ENCODE data around the gene MEPCE. TPM values are rescaled to one million over a fixed set of nuclear protein-coding genes. Genes with fewer than 3 reads are reported as not detected.
"Not testable (repeated sequence)": the region's sequence is repeated elsewhere in the genome, so short reads cannot be mapped to it uniquely, and the experiment has no call there.

Gene MEPCE, protein sequence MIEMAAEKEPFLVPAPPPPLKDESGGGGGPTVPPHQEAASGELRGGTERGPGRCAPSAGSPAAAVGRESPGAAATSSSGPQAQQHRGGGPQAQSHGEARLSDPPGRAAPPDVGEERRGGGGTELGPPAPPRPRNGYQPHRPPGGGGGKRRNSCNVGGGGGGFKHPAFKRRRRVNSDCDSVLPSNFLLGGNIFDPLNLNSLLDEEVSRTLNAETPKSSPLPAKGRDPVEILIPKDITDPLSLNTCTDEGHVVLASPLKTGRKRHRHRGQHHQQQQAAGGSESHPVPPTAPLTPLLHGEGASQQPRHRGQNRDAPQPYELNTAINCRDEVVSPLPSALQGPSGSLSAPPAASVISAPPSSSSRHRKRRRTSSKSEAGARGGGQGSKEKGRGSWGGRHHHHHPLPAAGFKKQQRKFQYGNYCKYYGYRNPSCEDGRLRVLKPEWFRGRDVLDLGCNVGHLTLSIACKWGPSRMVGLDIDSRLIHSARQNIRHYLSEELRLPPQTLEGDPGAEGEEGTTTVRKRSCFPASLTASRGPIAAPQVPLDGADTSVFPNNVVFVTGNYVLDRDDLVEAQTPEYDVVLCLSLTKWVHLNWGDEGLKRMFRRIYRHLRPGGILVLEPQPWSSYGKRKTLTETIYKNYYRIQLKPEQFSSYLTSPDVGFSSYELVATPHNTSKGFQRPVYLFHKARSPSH
- 10 to 100 TPM; 52.4 to 69.2 (median 56.7) TPM for polyA plus RNA-seq (ENCODE audit: insufficient read length in 4 of 4)

DNA sequence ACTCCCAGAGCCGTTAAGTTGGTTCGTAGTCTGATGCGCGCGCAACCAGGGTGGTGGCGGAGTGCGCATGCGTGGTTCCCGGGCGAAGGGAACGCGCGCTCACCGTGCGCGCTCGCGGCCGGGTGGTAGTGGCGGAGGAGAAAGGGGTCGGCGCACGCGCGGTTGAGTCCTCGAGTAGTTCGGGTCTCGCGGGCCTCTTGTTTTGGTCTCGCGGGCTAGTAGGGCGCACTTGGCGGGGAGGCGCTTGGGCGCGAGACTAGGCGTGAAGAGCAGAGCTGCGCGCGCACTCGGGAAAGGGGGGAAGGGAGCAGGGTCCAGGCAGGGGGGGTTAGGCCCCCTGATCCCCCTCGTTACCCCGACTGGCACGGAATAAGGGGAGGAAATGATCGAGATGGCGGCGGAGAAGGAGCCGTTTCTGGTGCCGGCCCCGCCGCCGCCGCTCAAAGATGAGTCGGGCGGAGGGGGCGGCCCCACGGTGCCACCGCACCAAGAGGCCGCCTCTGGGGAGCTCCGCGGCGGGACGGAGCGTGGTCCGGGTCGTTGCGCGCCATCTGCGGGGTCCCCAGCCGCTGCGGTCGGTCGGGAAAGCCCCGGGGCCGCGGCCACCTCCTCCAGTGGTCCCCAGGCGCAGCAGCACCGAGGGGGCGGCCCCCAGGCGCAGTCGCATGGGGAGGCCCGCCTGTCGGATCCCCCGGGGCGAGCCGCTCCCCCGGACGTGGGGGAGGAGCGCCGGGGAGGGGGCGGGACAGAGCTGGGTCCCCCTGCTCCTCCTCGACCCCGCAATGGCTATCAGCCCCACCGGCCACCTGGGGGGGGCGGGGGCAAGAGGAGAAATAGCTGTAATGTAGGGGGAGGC lies at the start of gene MEPCE:
Gene MEPCE, plus strand, starts transcription at position 195 of the 856 bp plus-strand sequence. Its CDS starts 188 bp downstream, at position 383.
- peak; percentile 90 to 92 (median 90) for DNase-seq (ENCODE audit: low read depth in 4 of 4, low spot score in 2 of 4)

DNA sequence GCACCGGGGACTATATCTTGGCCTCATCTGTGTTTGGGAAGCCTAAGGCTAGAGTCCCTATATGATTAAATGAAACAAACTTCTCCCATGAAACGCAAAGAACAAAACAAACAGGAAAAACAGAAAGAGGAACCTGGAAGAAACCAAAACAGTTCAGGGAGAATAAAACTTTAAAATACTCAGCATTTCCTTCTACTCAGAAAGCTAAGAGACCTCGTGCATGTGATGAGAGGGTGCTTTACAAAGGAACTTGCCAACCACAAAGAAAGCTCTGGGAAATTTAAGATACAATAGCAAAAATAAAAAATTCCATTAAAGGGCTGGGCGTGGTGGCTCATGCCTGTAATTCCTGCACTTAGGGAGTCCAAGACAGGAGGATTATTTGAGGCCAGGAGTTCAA lies 49.4 kb upstream of the MEPCE start:
- no peak for DNase-seq (ENCODE audit: low read depth in 4 of 4, low spot score in 2 of 4)

- DNase-seq (ENCODE audit: low read depth in 4 of 4, low spot score in 2 of 4): not testable (repeated sequence)
Observed at GRCh38 chr7:100381531-100382233, 47.9 kb upstream of the MEPCE start.

DNA sequence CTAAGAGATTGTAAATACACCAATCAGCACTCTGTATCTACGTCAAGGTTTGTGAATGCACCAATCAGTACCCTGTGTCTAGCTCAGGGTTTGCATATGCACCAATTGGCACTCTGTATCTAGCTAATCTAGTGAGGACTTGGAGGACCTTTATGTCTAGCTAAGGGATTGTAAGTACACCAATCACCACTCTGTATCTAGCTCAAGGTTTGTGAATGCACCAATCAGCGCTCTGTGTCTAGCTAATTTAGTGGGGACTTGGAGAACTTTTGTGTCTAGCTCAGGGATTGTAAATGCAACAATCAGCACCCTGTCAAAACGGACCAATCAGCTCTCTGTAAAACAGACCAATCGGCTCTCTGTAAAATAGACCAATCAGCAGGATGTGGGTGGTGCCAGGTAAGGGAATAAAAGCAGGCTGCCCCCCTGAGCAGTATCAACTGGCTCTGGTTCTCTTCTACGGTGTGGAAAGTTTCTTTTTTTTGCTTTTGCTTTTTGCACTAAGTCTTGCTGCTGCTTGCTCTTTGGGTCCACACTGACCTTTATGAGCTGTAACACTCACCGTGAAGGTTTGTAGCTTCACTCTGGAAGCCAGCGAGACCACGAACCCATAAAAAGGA lies 47.3 kb upstream of the MEPCE start:
- not testable (repeated sequence) for DNase-seq (ENCODE audit: low read depth in 4 of 4, low spot score in 2 of 4)

GRCh38 chr7:100384628-100385294 lies 44.9 kb upstream of the MEPCE start:
- DNase-seq (ENCODE audit: low read depth in 4 of 4, low spot score in 2 of 4): no peak

DNA sequence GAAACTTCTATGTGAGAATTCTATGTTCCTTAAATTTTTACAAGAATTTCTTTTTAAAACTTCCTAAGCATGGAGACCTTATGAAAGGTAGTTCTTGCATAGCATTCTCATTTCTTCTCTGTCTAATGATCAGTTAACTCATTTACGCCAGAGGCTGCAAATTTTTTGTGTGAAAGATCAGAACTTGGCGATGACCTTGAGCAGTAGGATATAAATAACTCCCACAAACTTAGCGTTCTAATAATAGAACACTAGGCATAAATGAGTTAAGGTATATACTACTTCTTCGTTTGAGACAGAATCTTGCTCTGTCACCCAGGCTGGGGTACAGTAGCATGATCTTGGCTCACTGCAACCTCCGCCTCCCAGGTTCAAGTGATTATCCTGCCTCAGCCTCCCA lies 42.7 kb upstream of the MEPCE start:
- no peak for DNase-seq (ENCODE audit: low read depth in 4 of 4, low spot score in 2 of 4)

DNA sequence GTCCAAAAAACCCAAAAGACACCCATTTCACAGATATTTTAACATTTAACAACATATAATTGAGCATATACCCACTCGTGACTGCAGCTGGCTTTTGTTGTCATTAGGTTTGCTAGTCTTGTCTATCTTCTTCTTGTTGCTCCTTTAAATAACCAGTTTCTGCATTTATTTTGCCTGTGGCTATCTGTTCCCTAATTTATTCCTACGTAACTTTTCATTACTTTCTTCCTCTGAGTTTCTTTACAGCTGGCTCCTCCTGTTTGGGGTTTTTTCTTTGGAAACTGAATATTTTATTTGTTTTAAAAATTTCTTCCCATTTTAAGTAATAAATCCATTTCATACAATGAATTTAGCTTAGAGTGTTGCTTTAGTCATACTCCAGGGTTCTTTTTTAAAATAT lies 41.9 kb upstream of the MEPCE start:
- DNase-seq (ENCODE audit: low read depth in 4 of 4, low spot score in 2 of 4): no peak

DNA sequence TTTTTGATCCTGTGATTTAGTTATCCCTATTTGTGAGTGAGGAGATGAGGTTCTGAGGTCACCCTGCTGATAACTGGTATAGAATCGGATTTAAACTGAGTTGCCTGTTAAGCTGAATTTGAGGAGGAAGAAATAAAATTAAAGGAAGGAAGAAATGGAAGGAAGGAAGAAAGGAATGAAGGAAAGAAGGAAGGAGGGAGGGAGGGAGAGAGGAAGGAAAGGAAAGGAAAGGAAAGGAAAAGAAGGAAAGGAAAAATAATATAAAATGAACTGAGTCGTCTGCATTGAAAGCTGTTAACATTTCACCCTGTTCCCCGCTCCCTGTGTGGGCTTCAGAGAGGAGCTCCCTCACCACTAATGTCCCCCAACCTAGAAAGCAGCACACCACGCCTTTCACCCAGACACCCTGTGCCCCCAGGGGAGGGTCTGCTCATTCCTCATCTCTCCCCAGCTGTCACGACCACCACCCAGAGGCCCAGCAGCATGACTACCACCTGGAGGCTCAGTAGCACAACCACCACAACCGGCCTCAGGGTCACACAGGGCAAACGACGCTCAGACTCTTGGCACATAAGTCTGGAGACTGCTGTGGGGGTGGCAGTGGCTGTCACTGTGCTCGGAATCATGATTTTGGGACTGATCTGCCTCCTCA lies 40.1 kb upstream of the MEPCE start:
- DNase-seq (ENCODE audit: low read depth in 4 of 4, low spot score in 2 of 4): no peak

GRCh38 chr7:100390286-100391009 lies 39.2 kb upstream of the MEPCE start:
- DNase-seq (ENCODE audit: low read depth in 4 of 4, low spot score in 2 of 4): no peak

- no peak for DNase-seq (ENCODE audit: low read depth in 4 of 4, low spot score in 2 of 4)
Observed at GRCh38 chr7:100393233-100393905, 36.3 kb upstream of the MEPCE start.

GRCh38 chr7:100394077-100394476 lies 35.6 kb upstream of the MEPCE start:
- DNase-seq (ENCODE audit: low read depth in 4 of 4, low spot score in 2 of 4): no peak

- DNase-seq (ENCODE audit: low read depth in 4 of 4, low spot score in 2 of 4): no peak
Observed at GRCh38 chr7:100396421-100396982, 33.1 kb upstream of the MEPCE start.

GRCh38 chr7:100397315-100398081 lies 32.1 kb upstream of the MEPCE start:
- no peak for DNase-seq (ENCODE audit: low read depth in 4 of 4, low spot score in 2 of 4)

- DNase-seq (ENCODE audit: low read depth in 4 of 4, low spot score in 2 of 4): no peak
Observed at GRCh38 chr7:100398239-100398638, 31.4 kb upstream of the MEPCE start.

DNA sequence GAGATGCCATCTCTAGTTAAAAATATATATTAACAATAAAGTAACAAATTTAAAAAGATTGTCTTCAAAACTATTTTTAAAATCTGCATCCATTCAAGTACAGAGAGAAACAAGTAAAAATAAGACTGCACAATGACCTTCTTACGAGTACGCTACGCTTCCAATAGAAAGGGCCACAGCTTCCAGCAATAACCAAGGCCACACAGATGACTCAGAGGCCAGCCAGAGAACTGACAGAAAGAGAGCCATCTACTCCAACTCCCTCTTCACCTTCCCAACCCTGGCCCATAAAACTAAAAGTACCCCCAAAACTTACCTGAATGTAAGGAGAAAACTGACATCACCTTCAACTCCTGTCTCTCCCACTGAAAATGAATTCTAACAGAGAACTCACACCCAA lies 29.6 kb upstream of the MEPCE start:
- no peak for DNase-seq (ENCODE audit: low read depth in 4 of 4, low spot score in 2 of 4)

- peak in 1 of 4 donors; percentile 45 for DNase-seq (ENCODE audit: low read depth in 4 of 4, low spot score in 2 of 4)
Observed at GRCh38 chr7:100400656-100401055, 29.0 kb upstream of the MEPCE start.

DNA sequence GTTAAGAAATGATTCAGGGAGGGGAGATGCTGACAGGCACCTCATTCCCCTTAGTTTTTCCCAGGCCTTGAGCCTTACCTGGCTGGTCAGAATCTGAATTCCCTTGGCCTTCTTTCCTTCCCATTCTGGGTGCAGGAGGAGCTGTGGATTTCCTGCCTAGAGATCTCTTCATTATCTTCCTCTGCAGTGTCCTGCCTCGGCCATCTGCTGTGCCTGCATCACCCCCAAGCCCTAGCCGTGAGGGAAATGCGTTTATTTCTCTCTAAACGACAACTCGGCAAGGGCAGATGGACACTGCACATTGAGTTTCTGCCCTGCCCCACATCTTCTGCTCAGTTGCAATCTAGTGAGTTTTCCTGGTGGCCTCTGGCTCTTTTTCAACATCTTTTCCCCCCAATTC lies 27.8 kb upstream of the MEPCE start:
- no peak for DNase-seq (ENCODE audit: low read depth in 4 of 4, low spot score in 2 of 4)

All from left renal cortex interstitium (tissue), 4 donors.